ENCODE data around the gene INHBC.

DNA sequence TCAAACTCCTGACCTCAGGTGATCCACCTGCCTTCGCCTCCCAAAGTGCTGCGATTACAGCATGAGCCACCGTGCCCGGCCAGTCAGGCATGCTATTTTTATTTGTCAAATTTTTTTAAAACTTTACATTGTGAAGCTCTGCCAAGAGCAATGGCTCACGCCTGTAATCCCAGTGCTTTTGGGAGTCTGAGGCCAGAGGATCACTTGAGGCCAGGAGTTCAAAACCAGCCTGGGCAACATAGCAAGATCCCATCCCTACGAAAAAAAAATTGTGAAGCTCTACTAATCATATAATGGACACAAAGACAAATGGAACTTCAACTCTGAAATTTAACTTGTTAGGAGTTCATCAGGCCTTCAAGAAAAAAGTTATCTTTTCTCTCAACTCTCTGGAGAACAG lies 5.6 kb upstream of the INHBC start:
- TF ChIP-seq EZH2 (IDR thresholded peaks at IDR 0.05; ENCODE audit: borderline replicate concordance, insufficient read depth, low read depth, low read length, poor library complexity, severe bottlenecking), result no peak
- TF ChIP-seq, protein P1, sequence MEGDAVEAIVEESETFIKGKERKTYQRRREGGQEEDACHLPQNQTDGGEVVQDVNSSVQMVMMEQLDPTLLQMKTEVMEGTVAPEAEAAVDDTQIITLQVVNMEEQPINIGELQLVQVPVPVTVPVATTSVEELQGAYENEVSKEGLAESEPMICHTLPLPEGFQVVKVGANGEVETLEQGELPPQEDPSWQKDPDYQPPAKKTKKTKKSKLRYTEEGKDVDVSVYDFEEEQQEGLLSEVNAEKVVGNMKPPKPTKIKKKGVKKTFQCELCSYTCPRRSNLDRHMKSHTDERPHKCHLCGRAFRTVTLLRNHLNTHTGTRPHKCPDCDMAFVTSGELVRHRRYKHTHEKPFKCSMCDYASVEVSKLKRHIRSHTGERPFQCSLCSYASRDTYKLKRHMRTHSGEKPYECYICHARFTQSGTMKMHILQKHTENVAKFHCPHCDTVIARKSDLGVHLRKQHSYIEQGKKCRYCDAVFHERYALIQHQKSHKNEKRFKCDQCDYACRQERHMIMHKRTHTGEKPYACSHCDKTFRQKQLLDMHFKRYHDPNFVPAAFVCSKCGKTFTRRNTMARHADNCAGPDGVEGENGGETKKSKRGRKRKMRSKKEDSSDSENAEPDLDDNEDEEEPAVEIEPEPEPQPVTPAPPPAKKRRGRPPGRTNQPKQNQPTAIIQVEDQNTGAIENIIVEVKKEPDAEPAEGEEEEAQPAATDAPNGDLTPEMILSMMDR (IDR thresholded peaks at IDR 0.05), result no peak

Data from B cell (primary cell).